HS-5 (cell line): ENCODE data around the gene THAP12.
A peak's percentile ranks its signal among the peaks of the same experiment; 100 is the strongest.
"Not testable (repeated sequence)": the region's sequence is repeated elsewhere in the genome, so short reads cannot be mapped to it uniquely, and the experiment has no call there.

Experiments used
- DNase-seq: peaks from one replicate; pipeline ENCODE4 v3.0.0-alpha.2; 2012; ENCODE audit warnings: low read depth

The THAP12 gene, protein sequence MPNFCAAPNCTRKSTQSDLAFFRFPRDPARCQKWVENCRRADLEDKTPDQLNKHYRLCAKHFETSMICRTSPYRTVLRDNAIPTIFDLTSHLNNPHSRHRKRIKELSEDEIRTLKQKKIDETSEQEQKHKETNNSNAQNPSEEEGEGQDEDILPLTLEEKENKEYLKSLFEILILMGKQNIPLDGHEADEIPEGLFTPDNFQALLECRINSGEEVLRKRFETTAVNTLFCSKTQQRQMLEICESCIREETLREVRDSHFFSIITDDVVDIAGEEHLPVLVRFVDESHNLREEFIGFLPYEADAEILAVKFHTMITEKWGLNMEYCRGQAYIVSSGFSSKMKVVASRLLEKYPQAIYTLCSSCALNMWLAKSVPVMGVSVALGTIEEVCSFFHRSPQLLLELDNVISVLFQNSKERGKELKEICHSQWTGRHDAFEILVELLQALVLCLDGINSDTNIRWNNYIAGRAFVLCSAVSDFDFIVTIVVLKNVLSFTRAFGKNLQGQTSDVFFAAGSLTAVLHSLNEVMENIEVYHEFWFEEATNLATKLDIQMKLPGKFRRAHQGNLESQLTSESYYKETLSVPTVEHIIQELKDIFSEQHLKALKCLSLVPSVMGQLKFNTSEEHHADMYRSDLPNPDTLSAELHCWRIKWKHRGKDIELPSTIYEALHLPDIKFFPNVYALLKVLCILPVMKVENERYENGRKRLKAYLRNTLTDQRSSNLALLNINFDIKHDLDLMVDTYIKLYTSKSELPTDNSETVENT

DNA sequence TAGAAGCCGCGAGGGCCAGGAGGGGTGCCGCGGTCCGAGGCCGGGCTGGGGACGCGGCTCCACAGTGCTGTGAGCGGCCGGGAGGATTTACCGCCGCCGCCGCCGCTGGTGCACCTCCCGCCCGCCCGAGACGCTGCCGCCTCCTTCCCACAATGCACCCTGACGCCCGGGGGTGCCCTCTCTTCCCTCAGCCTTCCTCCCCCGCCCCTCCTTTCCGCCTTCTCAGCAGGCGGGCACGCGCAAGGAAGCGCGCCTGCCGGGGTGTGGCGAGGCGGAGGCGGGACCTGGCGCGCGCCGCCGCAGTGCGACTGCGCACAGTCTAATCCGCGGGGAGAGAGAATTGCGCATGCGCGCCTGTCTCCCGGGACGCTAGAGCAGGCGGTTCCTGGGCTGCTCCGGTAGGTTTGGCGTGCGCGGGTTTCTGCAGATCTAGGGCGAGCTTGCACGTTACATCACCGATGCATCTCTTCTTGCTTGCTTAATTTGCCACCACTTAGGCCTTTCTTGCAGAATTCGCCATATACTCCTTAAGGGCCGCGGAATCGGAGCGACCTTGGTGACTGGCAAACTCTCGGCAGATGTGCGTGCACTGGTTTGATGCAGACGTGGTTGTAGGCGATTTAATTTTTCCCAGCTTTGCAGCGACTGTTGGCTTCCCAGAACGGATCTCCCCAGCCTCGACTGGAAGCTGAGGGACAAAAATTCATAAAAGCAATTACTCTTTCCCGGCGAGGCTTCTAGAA is at the start of gene THAP12, which contains the start of gene GVQW3:
THAP12 (minus strand) TSS at position 156 of the 743 bp plus-strand sequence. CDS start 296 bp downstream, outside the sequence.
GVQW3 (plus strand) TSS at position 347 of the 743 bp plus-strand sequence. CDS start 506 bp downstream, outside the sequence.
- peak; percentile 82 for DNase-seq

DNA sequence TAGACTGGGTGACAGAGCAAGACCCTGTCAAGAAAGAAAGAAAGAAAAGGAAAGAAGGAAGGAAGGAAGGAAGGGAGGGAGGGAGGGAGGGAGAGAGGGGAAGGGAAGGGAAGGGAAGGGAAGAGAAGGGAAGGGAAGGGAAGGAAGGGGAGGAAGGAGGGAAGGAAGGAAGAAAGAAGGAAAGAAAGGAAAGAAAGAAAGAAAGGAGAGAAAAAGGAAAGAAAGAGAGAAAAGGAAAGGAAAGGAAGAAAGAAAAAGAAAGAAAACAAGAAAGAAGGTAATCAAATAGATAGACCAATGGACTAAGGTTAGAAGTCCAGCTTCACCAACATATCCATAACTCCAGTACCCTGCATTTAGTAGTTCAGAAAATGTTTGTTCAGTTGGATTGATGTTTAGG is 45.7 kb upstream of the THAP12 start:
- no peak for DNase-seq

DNA sequence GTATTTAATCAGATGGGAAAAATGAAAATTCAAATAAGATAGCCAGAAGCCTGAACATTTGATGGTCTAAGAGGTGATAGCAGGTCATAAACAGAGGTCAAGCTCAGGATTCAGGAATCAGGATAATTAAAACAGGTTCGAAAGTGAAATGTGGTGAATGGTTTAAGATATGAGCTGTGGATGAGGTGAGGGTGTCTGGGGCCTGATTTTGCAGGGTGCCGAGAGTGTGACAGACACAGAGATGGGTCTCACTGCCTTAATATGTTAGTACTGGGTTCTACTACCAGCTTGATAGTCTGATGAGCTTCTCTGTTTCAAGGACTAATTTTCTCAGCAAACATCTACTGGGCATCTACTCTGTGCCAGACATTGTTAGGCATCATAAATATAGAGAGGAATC is 44.0 kb upstream of the THAP12 start:
- DNase-seq, result no peak

DNA sequence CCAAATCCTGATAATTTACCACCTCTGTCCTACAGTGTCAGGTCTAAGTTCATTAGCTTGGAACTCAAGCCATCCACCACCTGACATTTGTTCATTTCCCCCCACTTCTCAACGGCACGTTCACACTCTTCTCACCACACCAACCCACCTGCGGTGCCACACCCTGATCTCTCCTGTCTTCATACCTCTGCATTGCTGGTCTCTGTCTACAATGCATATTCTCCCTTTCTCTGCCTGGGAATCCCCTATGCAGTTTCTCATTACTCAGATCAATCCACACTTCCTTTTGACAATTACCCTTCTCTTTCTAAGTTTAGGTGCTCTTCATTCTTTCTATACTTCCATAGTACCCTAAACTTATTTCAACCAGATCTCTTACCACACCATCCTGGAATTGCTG is 43.4 kb upstream of the THAP12 start:
- no peak for DNase-seq

DNA sequence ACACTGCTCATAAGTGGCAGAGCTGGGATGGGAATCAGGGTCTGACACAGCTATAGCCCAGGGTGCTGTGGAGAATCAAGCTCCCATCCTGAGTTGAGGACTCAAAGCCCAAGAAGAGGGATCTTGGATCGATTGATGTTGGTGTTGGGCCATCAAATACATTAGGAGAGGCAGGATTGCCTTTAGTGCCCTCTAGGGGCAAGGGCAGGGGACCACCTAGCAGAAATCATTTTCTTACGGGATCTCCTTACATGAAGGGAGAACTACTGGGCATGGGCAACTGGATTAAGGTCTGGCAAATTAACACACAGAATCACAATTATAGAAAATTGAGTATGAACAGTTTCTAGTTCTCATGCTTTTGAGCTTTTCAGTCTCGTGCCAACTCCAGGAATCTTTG is 39.0 kb upstream of the THAP12 start:
- DNase-seq, result no peak

DNA sequence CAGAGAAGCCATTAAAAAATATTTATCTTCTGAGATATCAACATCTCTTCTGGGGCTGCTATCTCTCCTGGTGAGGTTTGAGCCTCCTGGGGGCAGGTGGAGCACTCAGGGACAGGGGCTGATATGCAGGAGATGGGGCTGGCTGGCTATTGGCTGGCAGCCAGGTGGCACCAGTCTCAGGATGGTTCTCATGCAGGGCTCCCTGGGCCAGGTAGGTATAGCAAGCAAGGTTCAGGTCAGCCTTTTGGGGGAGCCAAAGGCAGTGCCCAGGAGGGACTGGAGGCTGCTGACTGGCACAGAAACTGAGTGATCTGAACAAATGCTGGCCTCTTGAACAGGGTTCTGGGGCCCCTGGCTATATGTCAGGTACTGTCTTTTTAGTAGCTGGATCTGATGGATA is 34.1 kb upstream of the THAP12 start:
- no peak for DNase-seq

DNA sequence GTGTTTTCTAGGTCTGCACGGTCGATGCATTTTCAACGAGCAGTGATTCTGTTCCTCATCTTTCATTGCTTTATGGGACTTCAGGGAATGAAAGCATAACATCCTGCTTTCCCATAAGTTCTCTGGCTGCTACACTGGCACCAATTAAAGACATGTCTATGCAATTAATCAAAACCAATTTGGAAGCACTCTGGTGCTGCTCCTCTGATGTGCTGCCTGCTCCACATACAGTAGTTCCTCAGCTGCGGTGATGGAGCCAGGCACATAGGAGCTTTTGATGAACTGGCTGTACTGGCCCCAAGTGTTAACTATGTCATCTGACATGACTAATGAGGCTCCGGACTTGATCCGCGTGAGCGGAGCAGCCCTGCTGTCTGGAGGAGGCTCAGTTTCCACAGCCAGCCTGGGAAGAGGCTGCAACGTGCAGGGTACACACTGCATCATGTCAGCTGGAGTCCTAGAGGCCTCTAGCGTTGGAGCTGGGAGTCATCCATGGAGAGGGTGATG is 30.0 kb upstream of the THAP12 start:
- no peak for DNase-seq

DNA sequence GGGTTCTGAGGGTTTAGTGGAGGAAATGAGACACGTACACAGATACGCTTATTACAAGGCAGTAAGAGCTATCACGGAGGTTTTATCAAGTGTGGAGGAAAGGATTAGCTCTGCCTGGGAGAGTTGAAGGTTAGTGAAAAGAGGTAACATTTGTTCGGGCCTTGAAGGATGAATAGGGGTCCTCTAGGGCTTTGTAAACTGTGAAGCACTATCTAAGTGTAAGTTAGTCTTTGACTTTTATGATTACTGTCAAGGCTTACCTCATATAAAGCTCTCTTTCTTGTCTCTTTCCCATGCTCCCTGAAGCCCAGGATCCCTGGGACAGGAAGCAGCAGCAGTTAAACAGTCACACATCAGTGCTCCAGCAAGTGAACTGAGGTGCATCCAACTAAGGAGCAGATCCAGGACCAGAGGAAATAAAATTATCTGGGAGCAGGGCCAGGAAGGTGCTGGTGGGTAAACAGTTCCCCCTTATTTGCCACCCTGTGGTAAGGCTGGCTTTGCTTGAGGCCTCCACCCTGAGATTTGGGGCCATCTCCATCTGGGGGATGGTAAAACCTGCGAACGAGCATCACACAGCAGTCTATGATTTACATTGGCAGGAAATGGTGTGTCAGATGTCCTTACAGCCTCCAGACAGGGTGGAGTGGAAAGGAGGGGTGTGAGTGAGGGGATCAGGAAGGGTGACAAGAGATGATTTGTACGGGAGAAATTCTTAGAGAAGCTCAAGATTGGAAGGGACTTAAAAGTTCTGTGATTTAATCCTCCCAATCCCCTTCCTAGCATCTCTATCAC is 27.4 kb upstream of the THAP12 start:
- DNase-seq, result no peak

DNA sequence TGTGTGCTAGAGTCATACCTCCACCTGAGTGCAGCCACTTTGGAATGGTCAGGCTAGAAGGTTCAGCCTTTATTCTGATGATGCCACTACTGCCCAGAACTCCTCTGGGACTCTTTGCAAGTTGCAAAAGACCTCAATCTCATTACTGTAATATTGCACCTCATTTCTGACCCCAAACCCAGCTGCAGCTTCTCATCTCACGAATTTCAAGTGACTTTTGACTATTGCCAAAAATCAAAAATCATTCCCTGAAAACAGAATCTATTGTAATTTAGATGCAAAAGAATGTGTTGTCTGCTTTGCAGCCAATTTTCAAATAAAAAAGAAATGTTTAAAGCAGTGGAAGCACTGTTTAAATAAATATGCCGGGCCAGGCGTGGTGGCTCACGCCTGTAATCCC is 25.4 kb upstream of the THAP12 start:
- no peak for DNase-seq

DNA sequence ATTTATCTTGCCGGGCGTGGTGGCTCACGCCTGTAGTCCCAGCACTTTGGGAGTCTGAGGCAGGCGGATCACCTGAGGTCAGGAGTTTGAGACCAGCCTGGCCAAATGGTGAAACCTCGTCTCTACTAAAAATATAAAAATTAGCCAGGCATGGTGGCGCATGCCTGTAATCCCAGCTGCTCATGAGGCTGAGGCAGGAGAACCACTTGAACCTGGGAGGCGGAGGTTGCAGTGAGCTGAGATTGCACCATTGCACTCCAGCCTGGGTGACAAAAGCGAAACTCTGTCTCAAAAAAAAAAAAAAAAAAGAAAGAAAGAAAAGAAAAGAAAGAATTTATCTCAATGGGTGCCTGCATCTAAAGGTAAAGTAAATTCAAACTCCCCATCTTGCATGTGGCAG is 20.6 kb upstream of the THAP12 start:
- not testable (repeated sequence) for DNase-seq

DNA sequence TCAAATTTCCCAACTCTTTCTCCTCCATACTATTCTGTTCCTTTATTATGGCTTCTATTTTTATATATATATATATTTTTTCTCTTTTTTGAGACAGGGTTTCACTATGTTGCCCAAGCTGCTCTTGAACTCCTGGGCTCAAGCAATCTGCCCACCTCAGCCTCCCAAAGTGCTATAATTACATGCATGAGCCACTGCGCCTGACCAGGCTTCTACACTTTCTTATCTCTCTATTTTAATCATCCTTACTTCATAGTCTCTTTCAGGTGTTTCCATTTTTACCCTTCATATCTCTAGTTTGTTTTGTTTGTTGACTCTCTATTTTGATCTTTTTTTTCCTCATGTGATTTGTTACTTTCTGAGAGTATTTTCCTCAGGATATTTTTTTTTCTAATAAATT is 20.0 kb upstream of the THAP12 start:
- DNase-seq, result no peak

DNA sequence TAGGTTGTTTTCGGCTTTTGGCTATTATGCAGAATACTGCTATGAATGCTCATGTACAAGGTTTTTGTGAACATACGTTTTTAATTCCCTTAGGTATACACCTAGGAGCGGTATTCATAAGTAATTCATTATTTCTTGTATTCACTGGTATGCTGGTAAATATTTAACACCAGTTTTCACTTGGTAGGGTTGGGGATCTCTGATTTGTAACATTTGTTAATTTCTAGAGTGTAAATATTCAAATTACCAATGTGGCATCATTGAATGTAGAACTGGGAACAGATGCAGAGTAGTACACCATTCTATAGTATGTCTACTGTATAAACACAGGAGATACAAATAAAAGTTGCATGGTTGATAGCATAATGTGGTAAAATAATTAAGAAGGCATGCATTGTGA is 16.5 kb upstream of the THAP12 start:
- DNase-seq, result no peak

DNA sequence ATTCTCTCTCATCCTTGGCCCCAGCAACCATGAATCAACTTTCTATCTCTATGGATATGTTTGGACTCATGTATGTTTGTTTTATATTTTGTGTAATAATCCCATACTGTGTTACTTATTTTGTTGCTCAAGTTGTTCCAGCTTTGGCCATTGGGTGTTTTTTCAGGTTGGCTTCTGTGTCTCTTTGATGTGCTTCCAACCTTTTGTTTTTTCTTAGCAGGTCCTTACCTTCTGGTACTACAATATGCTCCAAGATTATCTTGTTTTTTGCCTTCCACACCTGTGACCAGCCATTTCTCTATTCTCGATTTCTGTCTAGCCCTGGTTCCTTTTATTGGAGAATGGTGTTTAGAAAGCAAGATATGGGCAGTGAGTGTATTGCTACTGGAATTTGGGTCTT is 14.4 kb upstream of the THAP12 start:
- DNase-seq, result no peak

DNA sequence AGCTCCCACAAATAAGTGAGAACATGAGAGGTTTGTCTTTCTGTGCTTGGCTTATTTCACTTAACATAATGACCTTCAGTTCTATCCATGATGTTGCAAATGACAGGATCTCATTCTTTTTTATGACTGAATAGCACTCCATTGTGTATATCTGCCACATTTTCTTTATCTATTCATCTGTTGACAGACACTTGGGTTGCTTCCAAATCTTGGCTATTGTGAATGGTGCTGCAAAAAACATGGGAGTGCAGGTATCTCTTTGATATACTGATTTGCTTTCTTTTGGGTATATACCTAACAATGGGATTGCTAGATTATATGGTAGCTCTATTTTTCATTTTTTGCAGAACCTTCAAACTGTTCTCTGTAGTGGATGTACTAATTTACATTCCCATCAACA is 13.5 kb upstream of the THAP12 start:
- DNase-seq, result no peak

DNA sequence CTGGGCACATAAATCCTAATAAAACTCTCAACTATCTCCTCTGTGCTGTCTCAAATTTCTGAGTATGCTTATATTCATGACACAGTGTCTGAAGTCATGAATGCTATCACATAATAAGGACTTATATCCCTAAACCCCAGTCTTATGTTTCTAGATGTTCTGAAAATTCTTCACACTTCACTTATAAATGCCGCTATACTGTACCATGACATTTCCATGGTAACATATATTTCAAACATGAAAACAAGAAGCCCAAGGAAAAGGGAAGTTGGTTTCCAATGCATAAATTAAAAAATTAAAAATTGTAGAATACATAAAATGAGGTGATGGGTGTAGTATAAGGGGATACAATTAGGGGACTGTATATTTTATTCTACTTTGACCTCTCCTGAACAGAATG is 11.9 kb upstream of the THAP12 start:
- DNase-seq, result no peak

DNA sequence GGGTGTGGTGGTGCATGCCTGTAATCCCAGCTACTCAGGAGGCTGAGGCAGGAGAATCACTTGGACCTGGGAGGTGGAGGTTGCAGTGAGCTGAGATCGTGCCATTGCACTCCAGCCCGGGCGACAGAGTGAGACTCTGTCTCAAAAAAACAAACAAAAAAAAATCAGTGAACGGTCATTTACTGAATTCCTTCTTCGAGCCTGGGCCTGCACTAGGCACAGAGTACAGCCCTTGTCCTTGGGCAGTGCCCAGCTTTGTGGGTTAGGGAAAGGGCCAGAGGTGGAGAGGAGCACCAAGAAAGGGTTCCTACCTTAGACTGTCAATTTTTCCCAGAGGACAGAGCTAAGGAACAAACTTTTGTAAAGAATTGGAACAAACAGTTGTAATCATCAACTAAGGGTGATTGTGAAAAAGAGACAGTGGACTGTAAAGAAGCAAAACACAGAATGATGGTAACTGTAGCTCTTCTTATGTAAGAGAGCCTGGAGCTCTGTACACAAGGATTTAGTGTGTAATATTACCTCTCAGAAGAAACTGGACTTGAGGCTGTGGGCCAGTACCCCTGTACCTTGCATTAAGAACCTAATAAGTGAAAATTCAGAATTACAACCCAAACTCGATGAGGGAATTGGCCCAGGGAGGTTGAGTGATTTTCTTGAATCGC is 11.0 kb upstream of the THAP12 start:
- DNase-seq, result no peak

DNA sequence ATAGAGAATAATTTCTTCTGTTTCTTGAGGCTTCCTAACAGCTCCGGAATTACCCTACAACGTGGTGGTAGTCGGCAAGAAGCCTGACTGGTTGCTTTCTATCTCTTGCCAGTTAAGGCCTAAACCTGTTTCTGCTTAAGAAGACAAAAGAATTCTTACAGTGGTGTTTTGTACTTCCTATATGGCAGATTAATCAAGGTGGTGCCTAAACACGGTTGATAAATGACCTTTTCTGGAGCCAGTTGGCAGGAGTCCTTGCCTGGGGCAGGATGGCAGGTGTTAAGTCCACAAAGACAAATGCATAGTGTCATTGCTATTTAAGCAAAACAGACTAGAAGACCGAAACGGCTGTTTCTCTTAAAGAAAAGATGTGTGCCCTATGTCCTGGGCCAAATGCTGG is 10.1 kb upstream of the THAP12 start:
- no peak for DNase-seq

DNA sequence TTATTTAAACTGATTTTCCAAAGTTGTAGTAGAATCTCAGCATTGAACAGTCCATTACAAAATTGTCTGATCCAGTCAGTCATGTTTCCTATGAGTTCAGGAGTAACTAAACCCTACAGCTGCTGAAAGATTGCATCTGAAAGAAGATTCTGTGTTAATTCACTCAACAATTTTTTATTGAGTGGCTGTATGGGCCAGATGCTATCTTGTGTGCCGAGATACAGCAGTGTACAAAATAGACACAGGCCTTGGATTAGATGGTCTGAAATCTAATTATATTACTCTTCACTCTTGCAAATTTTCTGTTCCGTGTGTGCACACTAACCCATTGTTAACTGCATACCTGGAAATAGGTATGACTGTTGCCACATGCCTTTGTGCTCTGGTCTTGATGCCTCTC is 7.5 kb upstream of the THAP12 start:
- no peak for DNase-seq

DNA sequence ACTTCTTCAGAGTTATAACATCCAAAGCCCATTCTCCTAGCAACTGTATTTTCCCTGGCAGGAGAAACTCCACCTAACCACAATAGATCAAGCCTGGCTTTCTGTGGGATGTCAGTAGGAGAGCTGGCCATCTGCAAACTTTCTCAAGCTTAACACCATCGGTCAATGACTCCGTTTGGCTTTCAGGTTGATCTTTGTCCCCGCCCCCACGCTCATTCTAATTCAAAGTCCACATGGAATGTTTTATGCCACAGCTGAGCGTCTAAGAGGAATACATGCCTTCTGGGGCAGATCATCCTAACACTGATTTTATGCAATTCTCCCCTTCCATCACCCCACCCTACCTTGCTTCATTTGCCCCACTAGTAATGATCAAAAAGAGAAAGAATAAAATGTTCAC is 5.0 kb upstream of the THAP12 start:
- DNase-seq, result no peak

DNA sequence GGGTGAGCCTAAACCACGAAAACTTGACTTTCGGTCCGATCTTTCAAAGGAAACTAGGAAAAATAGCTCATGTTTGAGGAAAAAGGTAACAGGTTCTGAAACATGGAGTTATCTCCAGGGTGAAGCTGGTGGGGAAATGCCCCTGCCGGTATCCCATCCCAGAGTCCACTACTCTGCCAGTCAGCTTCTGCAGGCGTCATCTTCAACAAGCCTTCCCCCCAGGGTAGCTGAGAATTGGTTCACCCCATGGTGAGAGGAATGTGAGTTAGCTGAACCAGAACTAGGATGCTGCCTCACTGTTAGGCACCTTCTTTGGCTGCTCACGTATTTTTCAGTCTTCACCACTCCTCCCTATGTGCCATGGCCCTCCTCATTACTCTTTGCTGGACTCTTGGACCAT is 1.3 kb upstream of the THAP12 start:
- DNase-seq, result no peak
